Caco-2 (cell line): Measurements from ENCODE around the gene UMPS. TPM values are rescaled to one million over a fixed set of nuclear protein-coding genes. Genes with fewer than 3 reads are reported as not detected.

Source experiments
- BruUV-seq: library from RNA; stranded (reverse); fragments of 400-500 nt; replicated peaks from 2 replicates; lab custom pipeline; 2021; lab: Mats Ljungman, UMichigan
- CTCF ChIA-PET: fragments of 300-600 bp; sonication (Branson Sonifier 250); formaldehyde crosslinking; loops from one replicate; lab custom pipeline; 2022; ENCODE audit warnings: antibody characterized with exemption; lab: Charles Lee
- POLR2A ChIA-PET: fragments of 300-600 bp; sonication (Branson Sonifier 250); formaldehyde crosslinking; loops from one replicate; lab custom pipeline; 2022; ENCODE audit warnings: antibody characterized with exemption; lab: Charles Lee
- DNase-seq, 2 experiments: peaks; one replicate each; pipeline versions ENCODE4 v3.0.0 to v3.0.0-alpha.2; 2020 to 2022
- H3K27me3 ChIP-seq: replicated peaks from 2 replicates; pipeline ENCODE4 v1.6.0; 2011; ENCODE audit warnings: low read length; ENCODE audit not compliant: control insufficient read depth, insufficient read depth
- H3K36me3 ChIP-seq: 2 replicates; pipeline ENCODE4 v1.5.1; 2011; ENCODE audit warnings: low read length; ENCODE audit not compliant: control insufficient read depth, insufficient read depth
- H3K4me1 ChIP-seq: fragments of 250-450 bp; sonication (Bioruptor Pico); 2 replicates; pipeline ENCODE4 v1.5.1; 2020; ENCODE audit warnings: mild to moderate bottlenecking
- H3K4me3 ChIP-seq: 2 replicates; pipeline ENCODE4 v1.5.1; 2011; ENCODE audit warnings: low read depth, mild to moderate bottlenecking, control low read depth, low read length
- H3K9me3 ChIP-seq: fragments of 250-450 bp; sonication (Bioruptor Pico); 2 replicates; pipeline ENCODE4 v1.5.1; 2020; ENCODE audit warnings: mild to moderate bottlenecking, moderate library complexity
- H3K27ac Mint-ChIP-seq: one replicate; pipeline ENCODE4 v1.8.0; 2022; ENCODE audit warnings: mixed read lengths; ENCODE audit not compliant: unreplicated experiment
- H3K27me3 Mint-ChIP-seq: one replicate; pipeline ENCODE4 v1.8.0; 2022; ENCODE audit warnings: mixed read lengths; ENCODE audit not compliant: insufficient read depth, unreplicated experiment
- H3K36me3 Mint-ChIP-seq: one replicate; pipeline ENCODE4 v1.8.0; 2022; ENCODE audit warnings: mild to moderate bottlenecking, mixed read lengths; ENCODE audit not compliant: insufficient read depth, unreplicated experiment
- H3K4me1 Mint-ChIP-seq: one replicate; pipeline ENCODE4 v1.8.0; 2022; ENCODE audit warnings: low read depth, mixed read lengths; ENCODE audit not compliant: unreplicated experiment
- H3K4me3 Mint-ChIP-seq: one replicate; pipeline ENCODE4 v1.8.0; 2022; ENCODE audit warnings: mild to moderate bottlenecking, moderate library complexity, mixed read lengths; ENCODE audit not compliant: unreplicated experiment
- H3K9me3 Mint-ChIP-seq: one replicate; pipeline ENCODE4 v1.8.0; 2022; ENCODE audit warnings: mixed read lengths; ENCODE audit not compliant: unreplicated experiment
- CTCF ChIP-seq, 2 experiments: fragments of 200-600 bp in 1 of 2; IDR thresholded peaks; 1 replicate in 1 of 2; 2 replicates in 1 of 2; pipeline versions ENCODE4 v1.5.1 to v1.8.0; 2011 to 2022; ENCODE audit warnings: antibody characterized with exemption in 1 of 2, control low read depth in 1 of 2, inconsistent platforms in 1 of 2, low read depth in 1 of 2, low read length in 1 of 2, mild to moderate bottlenecking in 1 of 2, moderate library complexity in 1 of 2; ENCODE audit not compliant: insufficient read depth in 1 of 2, severe bottlenecking in 1 of 2, unreplicated experiment in 1 of 2
- intact Hi-C: fragments of 100-400 bp; cut with micrococcal nuclease; formaldehyde crosslinking; loops from one replicate; pipeline ENCODE4 v1.10.0; 2022; ENCODE audit not compliant: unreplicated experiment
- total RNA-seq: library from RNA; stranded (reverse); gene quantifications from 2 replicates; pipeline ENCODE4 v1.2.3, GENCODE V29; 2022

Gene UMPS
- total RNA-seq, 1 experiment from 2014 or later = 62.9 TPM

- Histone ChIP-seq H3K4me3 (no peak overlapping the region), H3K9me3 (no peaks in the 10 kb centered on the region), H3K36me3 (no peaks in the 10 kb centered on the region; the same call in 1 of the 2 replicates), H3K4me1 (peaks cover 31% of the 10 kb centered on the region), H3K27me3 (no peaks in the 10 kb centered on the region)
- TF ChIP-seq CTCF (IDR thresholded peaks at IDR 0.05; ENCODE audit: insufficient read depth in 1 of 2, low read depth in 1 of 2, low read length in 1 of 2, severe bottlenecking in 1 of 2, unreplicated experiment in 1 of 2) = no peak
- H3K9me3 Mint-ChIP-seq = no peaks in the 10 kb centered on the region
- CTCF ChIA-PET = interaction anchor here (0.9 to 1.5 kb wide), 4 partner anchors 8 to 61 kb away, joined by 4 read pairs; no protein-coding TSS in a partner anchor
- H3K4me3 Mint-ChIP-seq = peak overlapping the region; percentile 2
- H3K36me3 Mint-ChIP-seq = no peaks in the 10 kb centered on the region
- no peaks in the 10 kb centered on the region for H3K27me3 Mint-ChIP-seq
- BruUV-seq = no TSS peak
- no peak for DNase-seq
- intact Hi-C loops = no loop called here
- POLR2A ChIA-PET = interaction anchor here (0.9 kb wide), 1 partner anchor 30 kb away, joined by 7 read pairs; the partner anchor contains the start of gene UMPS
- H3K27ac Mint-ChIP-seq = peak overlapping the region; percentile 1
- peaks cover 19% of the 10 kb centered on the region for H3K4me1 Mint-ChIP-seq
Observed at GRCh38 chr3:124699686-124700396, 30.4 kb upstream of the UMPS start.

GRCh38 chr3:124700880-124701684, 29.2 kb upstream of the UMPS start:
- H3K4me3 Mint-ChIP-seq = no peak overlapping the region
- no peaks in the 10 kb centered on the region for H3K27me3 ChIP-seq
- H3K4me3 ChIP-seq = no peak overlapping the region
- H3K27ac Mint-ChIP-seq = no peak overlapping the region
- H3K4me1 Mint-ChIP-seq = peaks cover 19% of the 10 kb centered on the region
- ChIA-PET POLR2A (interaction anchor here (0.6 kb wide), 1 partner anchor 17 kb away, joined by 3 read pairs; no protein-coding TSS in a partner anchor), CTCF (interaction anchor here (0.6 to 1.3 kb wide), 4 partner anchors 10 to 1394 kb away, joined by 3 to 8 read pairs (median 4); no protein-coding TSS in a partner anchor)
- intact Hi-C loops = no loop called here
- BruUV-seq = no TSS peak
- DNase-seq = peak; percentile 35 to 45
- H3K27me3 Mint-ChIP-seq = no peaks in the 10 kb centered on the region
- H3K9me3 ChIP-seq = no peaks in the 10 kb centered on the region
- H3K36me3 Mint-ChIP-seq = no peaks in the 10 kb centered on the region
- H3K36me3 ChIP-seq = no peaks in the 10 kb centered on the region; the same call in 1 of the 2 replicates
- TF ChIP-seq CTCF (IDR thresholded peaks at IDR 0.05; ENCODE audit: insufficient read depth in 1 of 2, low read depth in 1 of 2, low read length in 1 of 2, severe bottlenecking in 1 of 2, unreplicated experiment in 1 of 2) = no peak
- no peaks in the 10 kb centered on the region for H3K9me3 Mint-ChIP-seq
- H3K4me1 ChIP-seq = peaks cover 31% of the 10 kb centered on the region

- TF ChIP-seq CTCF (IDR thresholded peaks at IDR 0.05; ENCODE audit: insufficient read depth in 1 of 2, low read depth in 1 of 2, low read length in 1 of 2, severe bottlenecking in 1 of 2, unreplicated experiment in 1 of 2) = no peak
- CTCF ChIA-PET = interaction anchor here (0.6 to 1.2 kb wide), 2 partner anchors 9 to 1394 kb away, joined by 3 to 8 read pairs; no protein-coding TSS in a partner anchor
- H3K27me3 Mint-ChIP-seq = no peaks in the 10 kb centered on the region
- no peaks in the 10 kb centered on the region for H3K36me3 ChIP-seq
- no peaks in the 10 kb centered on the region for H3K27me3 ChIP-seq
- no peaks in the 10 kb centered on the region for H3K36me3 Mint-ChIP-seq
- no peak for DNase-seq
- peaks cover 19% of the 10 kb centered on the region for H3K4me1 Mint-ChIP-seq
- intact Hi-C loops = no loop called here
- H3K9me3 Mint-ChIP-seq = no peaks in the 10 kb centered on the region
- no peak overlapping the region for H3K27ac Mint-ChIP-seq
- H3K4me3 ChIP-seq = no peak overlapping the region
- POLR2A ChIA-PET = no interaction called here
- no peak overlapping the region for H3K4me3 Mint-ChIP-seq
- H3K9me3 ChIP-seq = no peaks in the 10 kb centered on the region
- BruUV-seq = no TSS peak
- peaks cover 31% of the 10 kb centered on the region for H3K4me1 ChIP-seq
Observed at GRCh38 chr3:124701687-124702086, 28.6 kb upstream of the UMPS start.
